Neural cell (in vitro differentiated cells): ENCODE measurements around the gene PANK1. TPM values are rescaled to one million over a fixed set of nuclear protein-coding genes. Genes with fewer than 3 reads are reported as not detected.

Source experiments
- H2AFZ ChIP-seq: fragments of 200-600, 300-800 bp; sonication (generic), shearing (Covaris generic); 2 replicates; pipeline ENCODE4 v1.6.0; 2014; ENCODE audit warnings: low read depth, mild to moderate bottlenecking, antibody characterized with exemption, low read length, moderate library complexity
- H3F3A ChIP-seq: fragments of 200-600 bp; shearing (Covaris generic); 2 replicates; pipeline ENCODE4 v1.6.1; 2016; ENCODE audit warnings: mild to moderate bottlenecking, moderate library complexity, mixed read lengths, antibody characterized with exemption, low read length; ENCODE audit not compliant: insufficient read depth, poor library complexity, severe bottlenecking
- H3K27ac ChIP-seq: fragments of 200-600, 300-800 bp; sonication (generic), shearing (Covaris generic); 2 replicates; pipeline ENCODE4 v1.5.1; 2014; ENCODE audit warnings: mild to moderate bottlenecking, low read length, moderate library complexity
- H3K27me3 ChIP-seq: fragments of 300-800, 200-600 bp; sonication (generic), shearing (Covaris generic); 2 replicates; pipeline ENCODE4 v1.6.0; 2014; ENCODE audit warnings: mild to moderate bottlenecking, low read depth, low read length, moderate library complexity; ENCODE audit not compliant: insufficient read depth
- H3K36me3 ChIP-seq: fragments of 300-800, 200-600 bp; sonication (generic), shearing (Covaris generic); 2 replicates; pipeline ENCODE4 v1.5.1; 2014; ENCODE audit warnings: mild to moderate bottlenecking, antibody characterized with exemption, low read length, moderate library complexity; ENCODE audit not compliant: insufficient read depth
- H3K4me2 ChIP-seq: fragments of 300-800, 200-600 bp; sonication (generic), shearing (Covaris generic); 2 replicates; pipeline ENCODE4 v1.6.0; 2014; ENCODE audit warnings: mild to moderate bottlenecking, low read length
- H3K4me3 ChIP-seq: fragments of 300-800, 200-600 bp; sonication (generic), shearing (Covaris generic); 2 replicates; pipeline ENCODE4 v1.5.1; 2014; ENCODE audit warnings: mild to moderate bottlenecking, low read length, moderate library complexity
- H3K79me2 ChIP-seq: fragments of 200-600 bp; shearing (Covaris generic); replicated peaks from 2 replicates; pipeline ENCODE4 v1.6.0; 2014; ENCODE audit warnings: mild to moderate bottlenecking, low read length, moderate library complexity; ENCODE audit not compliant: insufficient read depth
- H3K9ac ChIP-seq: fragments of 300-800, 200-600 bp; sonication (generic), shearing (Covaris generic); 2 replicates; pipeline ENCODE4 v1.6.1; 2016; ENCODE audit warnings: mild to moderate bottlenecking, low read length, mixed read lengths
- H3K9me2 ChIP-seq: fragments of 200-600 bp; shearing (Covaris generic); 2 replicates; pipeline ENCODE4 v1.6.1; 2016; ENCODE audit warnings: mild to moderate bottlenecking, low read length, mixed read lengths; ENCODE audit not compliant: insufficient read depth
- H3K9me3 ChIP-seq: fragments of 200-600, 300-800 bp; sonication (generic), shearing (Covaris generic); 2 replicates; pipeline ENCODE4 v1.6.1; 2016; ENCODE audit warnings: mild to moderate bottlenecking, mixed run types, low read length, moderate library complexity, mixed read lengths
- H4K20me1 ChIP-seq: fragments of 200-600 bp; shearing (Covaris generic); 2 replicates; pipeline ENCODE4 v1.6.1; 2016; ENCODE audit warnings: mild to moderate bottlenecking, mixed run types; ENCODE audit not compliant: insufficient read depth
- EP300 ChIP-seq: fragments of 450-650 bp; conservative IDR thresholded peaks from 2 replicates; pipeline ENCODE4 v1.6.1; 2014; ENCODE audit warnings: antibody characterized with exemption, mild to moderate bottlenecking, moderate library complexity; ENCODE audit not compliant: poor library complexity, severe bottlenecking
- EZH2 ChIP-seq: fragments of 200-600, 300-800 bp; shearing (Covaris generic), sonication (generic); IDR thresholded peaks from 2 replicates; pipeline ENCODE4 v1.6.1; 2014; ENCODE audit warnings: antibody characterized with exemption, low read length, borderline replicate concordance, mild to moderate bottlenecking; ENCODE audit not compliant: insufficient read depth, poor library complexity, severe bottlenecking
- MXI1 ChIP-seq: fragments of 450-650 bp; conservative IDR thresholded peaks from 2 replicates; pipeline ENCODE4 v1.6.1; 2014; ENCODE audit warnings: antibody characterized with exemption, mild to moderate bottlenecking; ENCODE audit not compliant: poor library complexity, severe bottlenecking
- POLR2AphosphoS5 ChIP-seq: IDR thresholded peaks from 2 replicates; pipeline ENCODE4 v1.6.1; 2012
- RAD21 ChIP-seq: fragments of 450-650 bp; conservative IDR thresholded peaks from 2 replicates; pipeline ENCODE4 v1.6.1; 2014; ENCODE audit warnings: antibody characterized with exemption, mild to moderate bottlenecking, moderate library complexity
- SMC3 ChIP-seq: fragments of 450-650 bp; conservative IDR thresholded peaks from 2 replicates; pipeline ENCODE4 v1.6.1; 2014; ENCODE audit warnings: antibody characterized with exemption, mild to moderate bottlenecking, moderate library complexity; ENCODE audit not compliant: poor library complexity
- TAF1 ChIP-seq: IDR thresholded peaks from 2 replicates; pipeline ENCODE4 v1.6.1; 2012; ENCODE audit warnings: low read depth
- polyA plus RNA-seq: library from polyadenylated mRNA; depleted of rRNA; stranded (reverse); fragments of >200 nt; gene quantifications from 2 replicates; pipeline ENCODE4 v1.2.3, GENCODE V29; 2014
- TF ChIP-seq, protein P1 (sequence below): fragments of 450-650 bp; IDR thresholded peaks from 2 replicates; pipeline ENCODE4 v1.5.1; 2014; ENCODE audit warnings: antibody characterized with exemption, mild to moderate bottlenecking, moderate library complexity; ENCODE audit not compliant: poor library complexity, severe bottlenecking
- TF ChIP-seq, protein P2 (sequence below): IDR thresholded peaks from 2 replicates; pipeline ENCODE4 v1.6.1; 2012; ENCODE audit warnings: borderline replicate concordance

The PANK1 gene
- polyA plus RNA-seq, 1 donor from 2014 or later = 15.4 TPM

DNA sequence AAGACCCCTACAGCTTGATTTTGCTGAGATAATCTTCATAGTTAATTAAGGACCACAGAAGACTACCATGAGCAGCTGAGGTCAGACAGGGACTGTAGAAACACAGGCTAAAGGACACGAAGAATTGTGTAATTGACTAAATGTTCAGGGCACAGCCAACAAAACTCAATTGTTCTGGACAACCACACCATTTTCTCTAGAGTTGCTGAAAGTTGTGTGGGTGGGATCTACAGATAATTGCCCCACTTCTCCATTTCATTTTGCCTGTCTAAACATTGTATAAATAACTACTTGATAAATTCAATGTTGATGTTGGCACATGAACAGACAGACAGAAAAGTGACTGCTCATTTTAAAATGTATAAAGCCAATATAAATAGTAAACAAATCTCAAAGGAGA lies 70.7 kb downstream of the PANK1 start:
- no peaks in the 10 kb centered on the region for H4K20me1 ChIP-seq
- no peak overlapping the region for H3K4me3 ChIP-seq
- no peaks in the 10 kb centered on the region for H3K27me3 ChIP-seq
- no peaks in the 10 kb centered on the region for H3F3A ChIP-seq
- no peak overlapping the region for H3K27ac ChIP-seq
- H3K9ac ChIP-seq = no peak overlapping the region
- no peak overlapping the region for H2AFZ ChIP-seq
- TF ChIP-seq TAF1 (no peak), POLR2AphosphoS5 (no peak), SMC3 (no peak), RAD21 (no peak), EZH2 (no peak), MXI1 (no peak), EP300 (no peak)
- TF ChIP-seq, protein P1, sequence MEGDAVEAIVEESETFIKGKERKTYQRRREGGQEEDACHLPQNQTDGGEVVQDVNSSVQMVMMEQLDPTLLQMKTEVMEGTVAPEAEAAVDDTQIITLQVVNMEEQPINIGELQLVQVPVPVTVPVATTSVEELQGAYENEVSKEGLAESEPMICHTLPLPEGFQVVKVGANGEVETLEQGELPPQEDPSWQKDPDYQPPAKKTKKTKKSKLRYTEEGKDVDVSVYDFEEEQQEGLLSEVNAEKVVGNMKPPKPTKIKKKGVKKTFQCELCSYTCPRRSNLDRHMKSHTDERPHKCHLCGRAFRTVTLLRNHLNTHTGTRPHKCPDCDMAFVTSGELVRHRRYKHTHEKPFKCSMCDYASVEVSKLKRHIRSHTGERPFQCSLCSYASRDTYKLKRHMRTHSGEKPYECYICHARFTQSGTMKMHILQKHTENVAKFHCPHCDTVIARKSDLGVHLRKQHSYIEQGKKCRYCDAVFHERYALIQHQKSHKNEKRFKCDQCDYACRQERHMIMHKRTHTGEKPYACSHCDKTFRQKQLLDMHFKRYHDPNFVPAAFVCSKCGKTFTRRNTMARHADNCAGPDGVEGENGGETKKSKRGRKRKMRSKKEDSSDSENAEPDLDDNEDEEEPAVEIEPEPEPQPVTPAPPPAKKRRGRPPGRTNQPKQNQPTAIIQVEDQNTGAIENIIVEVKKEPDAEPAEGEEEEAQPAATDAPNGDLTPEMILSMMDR = no peak
- TF ChIP-seq, protein P2, sequence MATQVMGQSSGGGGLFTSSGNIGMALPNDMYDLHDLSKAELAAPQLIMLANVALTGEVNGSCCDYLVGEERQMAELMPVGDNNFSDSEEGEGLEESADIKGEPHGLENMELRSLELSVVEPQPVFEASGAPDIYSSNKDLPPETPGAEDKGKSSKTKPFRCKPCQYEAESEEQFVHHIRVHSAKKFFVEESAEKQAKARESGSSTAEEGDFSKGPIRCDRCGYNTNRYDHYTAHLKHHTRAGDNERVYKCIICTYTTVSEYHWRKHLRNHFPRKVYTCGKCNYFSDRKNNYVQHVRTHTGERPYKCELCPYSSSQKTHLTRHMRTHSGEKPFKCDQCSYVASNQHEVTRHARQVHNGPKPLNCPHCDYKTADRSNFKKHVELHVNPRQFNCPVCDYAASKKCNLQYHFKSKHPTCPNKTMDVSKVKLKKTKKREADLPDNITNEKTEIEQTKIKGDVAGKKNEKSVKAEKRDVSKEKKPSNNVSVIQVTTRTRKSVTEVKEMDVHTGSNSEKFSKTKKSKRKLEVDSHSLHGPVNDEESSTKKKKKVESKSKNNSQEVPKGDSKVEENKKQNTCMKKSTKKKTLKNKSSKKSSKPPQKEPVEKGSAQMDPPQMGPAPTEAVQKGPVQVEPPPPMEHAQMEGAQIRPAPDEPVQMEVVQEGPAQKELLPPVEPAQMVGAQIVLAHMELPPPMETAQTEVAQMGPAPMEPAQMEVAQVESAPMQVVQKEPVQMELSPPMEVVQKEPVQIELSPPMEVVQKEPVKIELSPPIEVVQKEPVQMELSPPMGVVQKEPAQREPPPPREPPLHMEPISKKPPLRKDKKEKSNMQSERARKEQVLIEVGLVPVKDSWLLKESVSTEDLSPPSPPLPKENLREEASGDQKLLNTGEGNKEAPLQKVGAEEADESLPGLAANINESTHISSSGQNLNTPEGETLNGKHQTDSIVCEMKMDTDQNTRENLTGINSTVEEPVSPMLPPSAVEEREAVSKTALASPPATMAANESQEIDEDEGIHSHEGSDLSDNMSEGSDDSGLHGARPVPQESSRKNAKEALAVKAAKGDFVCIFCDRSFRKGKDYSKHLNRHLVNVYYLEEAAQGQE = no peak
- no peaks in the 10 kb centered on the region for H3K9me3 ChIP-seq
- no peak overlapping the region for H3K4me2 ChIP-seq
- H3K36me3 ChIP-seq = no peaks in the 10 kb centered on the region
- no peaks in the 10 kb centered on the region for H3K79me2 ChIP-seq
- no peaks in the 10 kb centered on the region for H3K9me2 ChIP-seq

DNA sequence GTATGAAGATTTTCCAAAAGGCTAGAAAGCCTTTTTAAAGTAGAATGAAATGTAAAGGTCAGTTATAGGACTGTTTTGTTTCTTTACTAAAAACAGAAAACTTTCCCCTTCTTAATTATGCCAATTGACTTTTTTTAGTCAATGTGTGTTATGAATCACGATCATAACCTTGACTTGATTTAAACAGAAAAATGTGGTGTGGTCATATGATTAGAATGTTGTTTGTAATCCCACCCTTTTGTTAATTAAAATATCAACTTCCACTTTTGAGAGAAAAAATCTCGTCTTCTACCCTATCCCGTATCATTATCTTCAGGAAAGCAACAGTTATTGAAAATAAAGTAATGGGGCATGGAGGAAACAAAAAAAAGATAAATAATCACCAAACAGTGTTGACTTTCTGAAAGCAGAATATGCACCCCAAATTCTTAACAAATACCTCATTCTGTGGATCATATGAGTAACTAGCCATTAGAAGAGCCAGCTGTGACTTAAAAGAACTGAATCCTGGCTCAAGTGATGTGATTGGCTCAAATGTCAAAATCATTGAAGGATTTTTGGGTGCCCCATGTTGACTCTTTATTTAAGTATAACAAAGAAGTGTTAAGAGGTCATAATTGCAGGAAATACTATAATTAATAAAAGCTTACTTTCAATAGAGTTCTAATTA lies 77.3 kb downstream of the PANK1 start:
- Histone ChIP-seq H2AFZ (no peak overlapping the region), H3K36me3 (no peaks in the 10 kb centered on the region), H3K27me3 (no peaks in the 10 kb centered on the region), H3K4me3 (no peak overlapping the region), H3K9me2 (no peaks in the 10 kb centered on the region), H4K20me1 (no peaks in the 10 kb centered on the region), H3K9ac (no peak overlapping the region), H3K27ac (no peak overlapping the region), H3F3A (no peaks in the 10 kb centered on the region), H3K4me2 (no peak overlapping the region), H3K79me2 (no peaks in the 10 kb centered on the region), H3K9me3 (no peaks in the 10 kb centered on the region)
- no peak for TF ChIP-seq RAD21
- TF ChIP-seq EZH2 = no peak
- no peak for TF ChIP-seq POLR2AphosphoS5
- no peak for TF ChIP-seq SMC3
- TF ChIP-seq, protein P2 = no peak
- TF ChIP-seq, protein P1 = no peak
- TF ChIP-seq MXI1 = no peak
